Measurements from ENCODE around the gene SUPT4H1.

DNA sequence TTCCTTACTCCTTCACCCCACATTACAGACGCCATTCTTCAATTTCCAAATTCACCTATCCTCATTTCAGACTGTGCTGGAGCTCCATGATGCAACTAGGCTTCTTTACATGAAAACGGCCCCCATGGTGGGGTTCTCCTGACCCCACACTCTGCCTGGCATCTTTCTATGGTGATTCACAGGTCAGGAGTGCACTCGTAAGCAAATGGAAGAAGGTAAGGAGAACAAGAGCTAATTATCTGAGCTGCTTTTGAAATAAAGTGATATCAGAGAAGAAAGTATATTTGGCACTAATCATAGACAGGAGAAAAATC is 27.5 kb upstream of the SUPT4H1 start:
- TF ChIP-seq ZNF274 (IDR thresholded peaks at IDR 0.05; ENCODE audit: low read depth, low read length) (no peak), YY1 (IDR thresholded peaks at IDR 0.05; ENCODE audit: insufficient read depth, insufficient read length) (no peak)
